ENCODE measurements around the gene NT5M. TPM values are rescaled to one million over a fixed set of nuclear protein-coding genes. Genes with fewer than 3 reads are reported as not detected.

NT5M gene
- total RNA-seq, 1 experiment from 2014 or later, result 1.6 TPM

GRCh38 chr17:17343160-17343735 is 40.1 kb downstream of the NT5M start:
- DNase-seq (ENCODE audit: low read depth), result no peak

GRCh38 chr17:17343896-17344506 is 40.8 kb downstream of the NT5M start:
- no peak for DNase-seq (ENCODE audit: low read depth)

DNA sequence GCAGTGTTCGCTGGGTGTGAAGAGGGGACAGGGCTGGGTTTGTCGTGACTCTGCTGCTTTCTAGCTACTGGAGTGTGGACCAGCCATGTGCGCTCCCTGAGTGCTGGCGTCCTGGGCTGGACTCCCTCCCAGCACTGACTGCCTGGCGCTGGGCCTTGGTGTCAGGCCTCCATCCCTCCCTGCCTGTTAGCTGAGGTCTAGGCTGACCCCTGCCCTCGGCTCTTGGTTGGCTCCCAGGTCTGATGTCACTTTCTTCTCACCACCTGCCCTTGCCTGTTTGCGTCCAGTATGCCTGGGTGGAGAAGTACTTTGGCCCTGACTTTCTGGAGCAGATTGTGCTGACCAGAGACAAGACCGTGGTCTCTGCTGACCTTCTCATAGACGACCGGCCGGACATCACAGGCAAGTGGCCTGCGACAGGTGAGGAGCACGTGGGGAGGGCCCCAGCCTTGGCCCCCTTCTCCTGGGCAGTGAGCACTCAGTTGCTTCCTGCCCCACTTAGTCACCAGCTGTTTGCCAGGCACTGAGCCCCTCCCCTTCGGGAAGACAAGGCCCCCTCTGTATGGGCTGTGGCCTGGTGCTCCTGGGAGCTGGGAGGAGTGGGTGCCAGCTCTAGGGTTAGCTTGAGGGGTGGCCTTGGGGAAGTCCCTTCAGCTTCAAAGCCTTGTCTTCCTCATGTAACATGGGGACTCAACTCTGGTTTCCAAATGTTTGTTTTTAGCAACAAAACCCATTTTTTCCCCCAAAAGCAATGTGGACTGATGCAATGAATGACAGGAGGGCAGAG is 41.5 kb downstream of the NT5M start:
- DNase-seq (ENCODE audit: low read depth), result no peak

DNA sequence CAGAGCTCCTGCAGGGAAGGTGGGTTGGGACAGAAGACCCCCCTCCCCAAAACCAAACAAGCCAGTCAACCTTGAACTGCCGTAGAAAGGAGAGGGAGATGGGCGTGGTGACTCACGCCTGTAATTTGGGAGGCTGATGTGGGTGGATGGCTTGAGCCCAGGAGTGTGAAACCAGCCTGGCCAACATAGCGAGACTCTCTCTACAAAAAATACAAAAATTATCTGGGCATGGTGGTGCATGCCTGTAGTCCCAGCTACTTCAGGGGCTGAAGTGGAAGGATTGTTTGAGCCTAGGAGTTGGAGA is 42.1 kb downstream of the NT5M start:
- DNase-seq (ENCODE audit: low read depth), result no peak

DNA sequence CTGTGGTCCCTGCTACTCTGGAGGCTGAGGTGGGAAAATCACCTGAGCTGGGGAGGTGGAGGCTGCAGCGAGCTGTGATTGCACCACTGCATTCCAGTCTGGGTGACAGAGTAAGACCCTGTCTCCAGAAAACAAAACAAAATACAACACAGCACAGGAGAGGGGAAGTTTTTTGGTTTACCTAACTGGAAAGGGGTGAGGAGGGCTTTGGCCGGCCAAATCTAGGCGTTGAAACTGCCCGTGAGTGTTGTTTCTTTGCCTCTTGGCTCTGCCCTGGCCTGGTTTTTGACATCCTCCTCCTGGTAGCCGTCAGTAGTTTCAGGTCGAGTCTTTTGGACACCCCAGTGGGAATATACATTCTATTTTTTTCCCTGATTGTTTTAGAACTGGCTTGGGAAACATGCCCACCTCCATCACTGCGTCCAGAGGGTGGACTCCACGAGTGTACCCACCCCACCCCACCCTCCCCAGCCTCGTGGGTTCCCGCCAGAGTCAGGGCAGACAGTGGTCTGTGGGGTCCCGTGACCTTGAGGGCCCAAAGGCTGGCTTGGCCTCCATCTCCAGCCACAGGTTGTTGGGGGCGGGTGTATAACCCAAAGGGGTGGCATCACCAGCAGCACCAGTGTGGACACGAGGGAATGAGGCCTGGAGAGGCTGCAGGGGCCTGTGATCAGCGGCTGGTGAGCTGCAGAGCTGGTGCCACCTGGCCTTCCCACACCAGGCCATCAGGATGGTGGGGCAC is 42.7 kb downstream of the NT5M start:
- DNase-seq (ENCODE audit: low read depth), result no peak

DNA sequence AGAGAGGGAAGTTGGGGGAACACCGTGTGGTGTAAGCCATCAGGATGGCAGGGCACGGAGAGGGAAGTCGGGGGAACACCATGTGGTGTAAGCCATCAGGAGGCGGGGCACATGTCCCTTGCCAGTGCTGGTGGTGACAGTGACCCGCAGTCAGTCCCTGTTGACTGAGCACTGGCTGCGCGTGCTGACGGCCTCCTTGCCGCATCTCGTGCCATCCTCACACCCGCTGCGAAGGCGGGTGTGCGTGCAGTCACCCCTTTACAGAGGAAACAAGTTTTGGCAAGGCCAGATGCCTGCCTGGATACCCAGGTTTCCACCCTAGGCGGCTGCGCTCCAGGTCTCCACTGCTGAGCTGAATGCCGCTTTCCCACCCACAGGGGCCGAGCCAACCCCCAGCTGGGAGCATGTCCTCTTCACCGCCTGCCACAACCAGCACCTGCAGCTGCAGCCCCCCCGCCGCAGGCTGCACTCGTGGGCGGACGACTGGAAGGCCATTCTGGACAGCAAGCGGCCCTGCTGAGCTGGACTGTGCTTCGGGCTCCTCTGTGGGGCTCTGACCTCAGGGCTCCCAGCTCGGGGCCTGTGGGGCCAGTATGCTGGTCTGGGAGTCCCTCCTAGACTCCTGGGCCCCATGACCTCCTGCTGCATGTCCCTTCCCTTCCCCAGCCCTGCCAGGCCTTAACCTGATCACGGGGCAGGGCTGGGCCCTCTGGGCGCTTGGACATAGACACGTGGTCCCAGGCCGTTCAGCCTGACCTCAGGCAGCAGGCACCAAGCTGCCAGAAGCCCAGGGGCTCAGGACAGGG is 43.5 kb downstream of the NT5M start:
- DNase-seq (ENCODE audit: low read depth), result no peak

- DNase-seq (ENCODE audit: low read depth), result no peak
These were observed 44.2 kb downstream of the NT5M start for GRCh38 chr17:17347234-17347955.

DNA sequence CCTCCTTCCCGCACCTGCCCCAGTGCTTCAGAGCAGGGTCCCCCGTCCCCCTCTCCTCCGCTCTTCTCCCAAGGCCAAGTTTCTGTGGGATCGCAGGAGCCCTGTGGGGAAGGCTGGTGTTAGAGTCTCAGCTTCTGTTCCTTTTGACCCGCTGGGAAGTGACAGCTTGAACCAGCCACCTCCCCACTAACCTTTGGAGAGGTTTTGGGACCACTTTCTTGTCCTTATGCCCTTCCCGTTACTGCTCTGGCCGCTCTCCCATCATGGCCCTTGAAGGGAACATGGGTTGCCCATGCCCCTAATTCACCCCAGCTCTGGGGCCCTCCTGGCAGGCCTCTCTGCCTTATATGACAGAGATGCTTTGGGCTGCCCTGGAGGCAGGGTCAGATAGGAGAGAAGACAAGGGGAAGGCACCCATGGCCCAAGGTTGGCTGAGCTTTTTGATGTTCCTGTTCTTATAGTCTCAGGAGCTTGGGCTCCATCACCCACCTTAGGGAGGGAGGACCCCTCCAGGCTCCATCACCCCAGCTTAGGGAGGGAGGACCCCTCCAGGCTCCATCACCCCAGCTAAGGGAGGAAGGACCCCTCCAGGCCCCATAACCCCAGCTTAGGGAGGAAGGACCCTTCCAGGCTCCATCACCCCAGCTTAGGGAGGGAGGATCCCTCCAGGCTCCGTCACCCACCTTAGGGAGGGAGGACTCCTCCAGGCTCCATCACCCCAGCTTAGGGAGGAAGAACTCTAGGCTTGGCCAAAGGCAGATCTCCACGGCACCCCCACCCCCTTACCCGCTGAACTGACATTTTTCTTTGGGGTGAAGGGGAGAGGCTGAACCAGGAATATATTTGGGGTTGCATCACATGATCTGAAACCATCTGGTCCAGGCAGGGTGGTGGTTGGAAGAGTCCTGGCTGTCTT is 45.0 kb downstream of the NT5M start:
- no peak for DNase-seq (ENCODE audit: low read depth)

GRCh38 chr17:17348872-17349723 is 45.9 kb downstream of the NT5M start:
- no peak for DNase-seq (ENCODE audit: low read depth)

- no peak for DNase-seq (ENCODE audit: low read depth)
These were observed 46.5 kb downstream of the NT5M start for GRCh38 chr17:17349724-17350106.

DNA sequence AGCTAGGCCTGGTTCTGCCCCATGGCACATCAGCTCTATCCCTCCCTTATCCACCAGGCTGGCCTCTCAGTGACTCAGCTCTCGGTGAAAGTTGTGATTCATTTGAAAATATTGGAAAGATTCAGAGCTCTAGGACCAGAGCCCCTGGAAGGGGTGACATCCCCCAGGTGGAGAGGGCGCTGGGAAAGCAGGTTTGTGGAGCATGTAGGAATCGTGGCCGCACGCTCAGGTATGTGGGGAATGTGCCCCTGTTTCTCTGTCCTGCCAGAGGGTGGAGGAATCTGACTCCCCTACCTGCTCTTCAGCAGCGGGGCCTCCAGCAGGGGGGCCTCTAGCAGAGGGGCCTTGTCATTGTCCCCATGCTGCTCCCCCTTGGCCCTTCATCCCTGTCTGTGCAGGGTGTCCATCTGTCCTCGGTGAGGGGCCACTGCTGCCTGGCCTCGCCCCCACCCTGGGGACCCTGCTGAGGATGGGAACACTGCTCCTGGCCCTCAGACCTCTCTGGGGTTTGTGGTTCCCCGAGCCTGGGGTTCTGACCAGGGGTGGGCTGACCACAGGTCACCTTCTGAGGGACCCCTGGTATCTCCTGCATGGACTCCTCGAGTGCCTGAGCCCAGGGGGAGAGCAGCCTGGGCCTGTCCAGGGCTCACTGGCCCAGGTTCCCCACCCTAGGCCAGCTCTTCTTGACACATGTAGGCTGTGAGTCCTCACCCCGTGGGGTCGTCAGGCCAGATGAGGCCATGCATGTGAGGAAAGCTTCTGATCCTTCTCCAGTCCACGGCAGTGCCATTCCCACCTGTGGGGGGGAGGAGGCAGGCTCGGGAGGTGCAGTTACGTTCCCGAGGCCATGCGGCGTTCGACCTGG is 47.5 kb downstream of the NT5M start:
- DNase-seq (ENCODE audit: low read depth), result peak; percentile 50

GRCh38 chr17:17351356-17351891 is 48.3 kb downstream of the NT5M start:
- no peak for DNase-seq (ENCODE audit: low read depth)

- DNase-seq (ENCODE audit: low read depth), result peak; percentile 56
These were observed 49.0 kb downstream of the NT5M start for GRCh38 chr17:17351901-17352781.

- DNase-seq (ENCODE audit: low read depth), result no peak
These were observed 49.9 kb downstream of the NT5M start for GRCh38 chr17:17352836-17353624.

GRCh38 chr17:17353625-17354484 is 50.7 kb downstream of the NT5M start:
- no peak for DNase-seq (ENCODE audit: low read depth)

Measured in M059J (cell line).